ENCODE results near the gene EEFSEC. TPM values are rescaled to one million over a fixed set of nuclear protein-coding genes. Genes with fewer than 3 reads are reported as not detected.

The EEFSEC gene
- total RNA-seq, 1 donor, result 3.0 TPM

DNA sequence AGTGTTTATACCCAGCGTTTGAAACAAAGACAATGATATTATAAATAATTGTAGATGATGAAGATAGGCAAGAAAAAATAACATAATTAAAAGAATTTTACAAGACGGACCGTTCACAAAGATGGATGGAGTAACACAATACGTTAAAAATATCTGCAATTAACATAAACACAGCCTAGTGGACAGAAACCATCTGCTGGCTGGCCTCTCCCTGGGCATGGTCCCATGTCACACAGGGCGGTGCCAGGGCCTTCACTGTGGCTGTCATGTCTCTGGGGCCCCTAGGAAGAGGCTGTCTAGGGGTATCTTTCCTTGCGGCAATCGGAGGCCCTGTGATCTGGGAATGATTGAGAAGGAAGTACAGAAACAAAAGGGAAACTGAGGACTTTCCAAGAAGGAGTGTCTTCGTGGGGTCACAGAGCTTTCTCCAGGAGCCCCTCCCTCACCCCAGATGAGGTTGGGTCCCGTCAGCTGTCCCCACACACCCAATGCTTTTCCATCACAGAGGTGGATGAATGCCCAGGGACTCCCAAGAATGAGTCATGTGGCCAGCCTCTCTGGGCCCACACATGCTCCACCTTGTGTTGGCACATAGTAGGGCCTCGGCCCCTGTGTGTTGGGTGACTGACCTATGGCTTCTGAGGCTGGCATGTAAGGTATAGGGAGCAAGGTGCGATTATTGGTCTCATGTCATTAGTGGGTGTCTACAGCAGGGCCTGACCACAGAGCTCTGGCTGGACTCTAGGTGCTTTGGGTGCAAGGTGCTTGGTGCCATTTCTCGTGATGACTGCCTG, 226.3 kb downstream of the EEFSEC start:
- TF ChIP-seq CTCF (IDR thresholded peaks at IDR 0.05; ENCODE audit: insufficient read depth, low read depth, low read length), result no peak
- peak; percentile 22 for DNase-seq (ENCODE audit: low read depth)

DNA sequence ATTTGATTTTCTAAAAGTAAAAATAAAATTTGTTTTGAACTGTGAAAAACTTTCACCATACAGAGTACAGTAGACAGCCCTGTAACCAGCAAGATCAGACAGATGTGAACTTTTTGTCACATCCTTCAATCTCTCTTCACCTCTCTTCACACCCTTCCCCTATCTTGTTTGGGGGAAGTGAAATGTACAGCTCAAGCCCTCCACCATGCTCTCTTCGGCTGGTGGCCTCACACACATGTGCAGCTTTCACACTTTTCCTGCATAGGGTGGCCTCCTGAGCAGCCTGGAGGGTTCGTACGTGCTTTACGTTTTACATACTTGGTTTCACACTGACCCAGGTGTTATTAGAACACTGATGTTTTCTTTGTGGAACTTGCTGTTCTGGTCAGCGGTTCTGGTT, 227.0 kb downstream of the EEFSEC start:
- TF ChIP-seq CTCF (IDR thresholded peaks at IDR 0.05; ENCODE audit: insufficient read depth, low read depth, low read length), result no peak
- no peak for DNase-seq (ENCODE audit: low read depth)
- H3K4me3 ChIP-seq (ENCODE audit: low read depth, low read length), result no peak overlapping the region

More for the DNA sequence above, 226.3 kb downstream of the EEFSEC start:
- H3K4me3 ChIP-seq (ENCODE audit: low read depth, low read length), result no peak overlapping the region

GRCh38 chr3:128380719-128381118, 227.4 kb downstream of the EEFSEC start:
- no peak for DNase-seq (ENCODE audit: low read depth)
- no peak overlapping the region for H3K4me3 ChIP-seq (ENCODE audit: low read depth, low read length)
- TF ChIP-seq CTCF (IDR thresholded peaks at IDR 0.05; ENCODE audit: insufficient read depth, low read depth, low read length), result no peak

GRCh38 chr3:128381609-128382008, 228.3 kb downstream of the EEFSEC start:
- no peak for DNase-seq (ENCODE audit: low read depth)
- no peak overlapping the region for H3K4me3 ChIP-seq (ENCODE audit: low read depth, low read length)
- no peak for TF ChIP-seq CTCF (IDR thresholded peaks at IDR 0.05; ENCODE audit: insufficient read depth, low read depth, low read length)

- peak; percentile 17 for DNase-seq (ENCODE audit: low read depth)
- H3K4me3 ChIP-seq (ENCODE audit: low read depth, low read length), result no peak overlapping the region
- TF ChIP-seq CTCF (IDR thresholded peaks at IDR 0.05; ENCODE audit: insufficient read depth, low read depth, low read length), result no peak
These were observed 229.0 kb downstream of the EEFSEC start for GRCh38 chr3:128382221-128382807.

GRCh38 chr3:128383316-128384235, 230.3 kb downstream of the EEFSEC start:
- no peak overlapping the region for H3K4me3 ChIP-seq (ENCODE audit: low read depth, low read length)
- DNase-seq (ENCODE audit: low read depth), result peak; percentile 72
- no peak for TF ChIP-seq CTCF (IDR thresholded peaks at IDR 0.05; ENCODE audit: insufficient read depth, low read depth, low read length)

Measured in fibroblast of villous mesenchyme (primary cell).